Measurements from ENCODE around the gene BICDL1. TPM values are rescaled to one million over a fixed set of nuclear protein-coding genes. Genes with fewer than 3 reads are reported as not detected.
A peak's percentile ranks its signal among the peaks of the same experiment; 100 is the strongest.

BICDL1 gene
- total and polyA plus RNA-seq, 2 of the 4 experiments (the other 2 are of a cell fraction), result not detected

GRCh38 chr12:120041386-120042231 is 52.6 kb downstream of the BICDL1 start:
- TF ChIP-seq FOS (IDR thresholded peaks at IDR 0.05; ENCODE audit: low read depth, low read length) (no peak), CHD1 (IDR thresholded peaks at IDR 0.05; ENCODE audit: low read depth, low read length) (no peak), RFX5 (IDR thresholded peaks at IDR 0.05; ENCODE audit: low read depth, low read length) (no peak), SMC3 (IDR thresholded peaks at IDR 0.05; ENCODE audit: low read depth, low read length) (no peak), POLR2A (IDR thresholded peaks at IDR 0.05; ENCODE audit: low read depth, low read length) (no peak), CEBPB (IDR thresholded peaks at IDR 0.05; ENCODE audit: low read depth, low read length) (no peak), CTCF (conservative IDR thresholded peaks at IDR 0.05; ENCODE audit: low read depth, low read length) (no peak), RCOR1 (IDR thresholded peaks at IDR 0.05; ENCODE audit: insufficient replicate concordance, low read length) (no peak), MAFK (IDR thresholded peaks at IDR 0.05; ENCODE audit: low read depth, low read length) (no peak), USF2 (IDR thresholded peaks at IDR 0.05; ENCODE audit: low read depth, low read length) (no peak), MAZ (IDR thresholded peaks at IDR 0.05; ENCODE audit: borderline replicate concordance, low read depth, low read length) (no peak), BHLHE40 (IDR thresholded peaks at IDR 0.05; ENCODE audit: low read depth, low read length) (no peak), NFE2L2 (IDR thresholded peaks at IDR 0.05; ENCODE audit: low read depth, low read length) (no peak), MXI1 (IDR thresholded peaks at IDR 0.05; ENCODE audit: borderline replicate concordance, low read depth, low read length) (no peak)
- TF ChIP-seq, protein P1, sequence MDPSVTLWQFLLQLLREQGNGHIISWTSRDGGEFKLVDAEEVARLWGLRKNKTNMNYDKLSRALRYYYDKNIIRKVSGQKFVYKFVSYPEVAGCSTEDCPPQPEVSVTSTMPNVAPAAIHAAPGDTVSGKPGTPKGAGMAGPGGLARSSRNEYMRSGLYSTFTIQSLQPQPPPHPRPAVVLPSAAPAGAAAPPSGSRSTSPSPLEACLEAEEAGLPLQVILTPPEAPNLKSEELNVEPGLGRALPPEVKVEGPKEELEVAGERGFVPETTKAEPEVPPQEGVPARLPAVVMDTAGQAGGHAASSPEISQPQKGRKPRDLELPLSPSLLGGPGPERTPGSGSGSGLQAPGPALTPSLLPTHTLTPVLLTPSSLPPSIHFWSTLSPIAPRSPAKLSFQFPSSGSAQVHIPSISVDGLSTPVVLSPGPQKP (IDR thresholded peaks at IDR 0.05; ENCODE audit: borderline replicate concordance, low read depth, low read length), result no peak
- Histone ChIP-seq H3K9ac (ENCODE audit: low read depth, low read length) (no peak overlapping the region), H3K23ac (ENCODE audit: low read depth, low read length) (no peak overlapping the region), H4K91ac (ENCODE audit: insufficient read depth, low read depth, low read length) (no peak overlapping the region), H3K36me3 (ENCODE audit: control insufficient read depth, insufficient read depth, low read length) (no peaks in the 10 kb centered on the region), H3K79me1 (ENCODE audit: low read depth in 1 of 2, low read length in 2 of 2) (no peaks in the 10 kb centered on the region), H3K4ac (ENCODE audit: low read depth, low read length) (no peak overlapping the region), H3K18ac (ENCODE audit: low read depth, low read length) (no peak overlapping the region), H4K5ac (ENCODE audit: low read depth, low read length) (no peak overlapping the region), H2AK9ac (replicated peaks; ENCODE audit: low read depth, low read length, poor library complexity) (no peak overlapping the region), H3K27ac (ENCODE audit: insufficient read depth, low read length) (no peak overlapping the region), H3K27me3 (ENCODE audit: control insufficient read depth, insufficient read depth, low read length) (peaks cover 6% of the 10 kb centered on the region), H2BK5ac (ENCODE audit: low read depth, low read length, poor library complexity, severe bottlenecking) (no peak overlapping the region), H3K4me3 (ENCODE audit: insufficient read depth, low read depth, low read length) (no peak overlapping the region), H2AK5ac (ENCODE audit: low read depth, low read length) (no peak overlapping the region), H3K4me2 (ENCODE audit: low read depth, low read length) (no peak overlapping the region), H3K9me3 (ENCODE audit: control insufficient read depth, insufficient read depth, low read length) (no peaks in the 10 kb centered on the region), H4K20me1 (ENCODE audit: insufficient read depth, low read length) (no peaks in the 10 kb centered on the region), H3K14ac (replicated peaks; ENCODE audit: low read depth, low read length) (no peak overlapping the region), H4K8ac (ENCODE audit: low read depth in 2 of 2, low read length in 2 of 2) (no peak overlapping the region), H2BK120ac (ENCODE audit: low read depth, low read length) (no peak overlapping the region), H2BK20ac (ENCODE audit: low read depth, low read length) (no peak overlapping the region), H3K9me1 (ENCODE audit: insufficient read depth, low read length) (no peaks in the 10 kb centered on the region), H2BK15ac (ENCODE audit: low read depth, low read length) (no peak overlapping the region), H3K4me1 (ENCODE audit: control insufficient read depth, insufficient read depth, low read length) (no peaks in the 10 kb centered on the region), H2AFZ (replicated peaks; ENCODE audit: low read length, poor library complexity) (peak overlapping the region; percentile 11), H3K56ac (ENCODE audit: extremely low read depth, insufficient read depth, low read length) (no peak overlapping the region)
- in situ Hi-C loops (cut with MboI; ENCODE audit: low sequenced_read_pairs) (no loop called here), intact Hi-C loops (cut with micrococcal nuclease) (no loop called here), dilution Hi-C loops (cut with HindIII; ENCODE audit: low sequenced_read_pairs, unreplicated experiment) (no loop called here)
- DNase-seq, result no peak
- ATAC-seq (ENCODE audit: low read depth), result no peak
- ChIA-PET CTCF (no interaction called here), POLR2A (ENCODE audit: unreplicated experiment) (no interaction called here)
- no TSS peak for BruUV-seq (replicated peaks)
- 5% methylated on average over 2 of the region's 11 CpGs; no CpG with 5 or more reads in 1 of the 2 experiments for WGBS, 2 experiments (ENCODE audit: extremely low coverage in 2 of 2, insufficient read length in 1 of 2)

Measured in IMR-90 (cell line).